NB4 (cell line): ENCODE results near the gene FNIP1.

Source experiments
- POLR2A ChIP-seq: IDR thresholded peaks from 2 replicates; pipeline ENCODE4 v1.6.1; 2011; ENCODE audit warnings: mild to moderate bottlenecking; ENCODE audit not compliant: insufficient read length; ENCODE audit errors: extremely low read depth
- TF ChIP-seq, protein P1 (sequence below): IDR thresholded peaks from one replicate; pipeline ENCODE4 v1.5.1; 2012; ENCODE audit warnings: low read depth, low read length

DNA sequence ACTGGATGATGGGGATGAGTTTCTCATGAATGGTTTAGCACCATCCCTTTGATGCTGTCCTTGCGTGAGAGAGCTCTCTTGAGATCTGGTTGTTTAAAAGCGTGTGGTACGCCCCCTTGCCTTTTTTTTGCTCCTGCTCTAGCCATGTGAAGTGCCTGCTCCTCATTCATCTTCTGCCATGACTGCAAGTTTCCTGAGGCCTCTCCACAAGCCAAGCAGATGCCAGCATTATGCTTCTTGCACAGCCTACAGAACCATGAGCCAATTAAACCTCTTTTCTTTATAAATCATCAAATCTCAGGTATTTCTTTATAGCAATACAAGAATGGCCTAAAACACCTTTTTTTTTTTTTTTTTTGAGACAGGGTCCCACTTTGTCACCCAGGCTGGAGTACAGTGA, 32.8 kb downstream of the FNIP1 start:
- no peak for TF ChIP-seq POLR2A
- TF ChIP-seq, protein P1, sequence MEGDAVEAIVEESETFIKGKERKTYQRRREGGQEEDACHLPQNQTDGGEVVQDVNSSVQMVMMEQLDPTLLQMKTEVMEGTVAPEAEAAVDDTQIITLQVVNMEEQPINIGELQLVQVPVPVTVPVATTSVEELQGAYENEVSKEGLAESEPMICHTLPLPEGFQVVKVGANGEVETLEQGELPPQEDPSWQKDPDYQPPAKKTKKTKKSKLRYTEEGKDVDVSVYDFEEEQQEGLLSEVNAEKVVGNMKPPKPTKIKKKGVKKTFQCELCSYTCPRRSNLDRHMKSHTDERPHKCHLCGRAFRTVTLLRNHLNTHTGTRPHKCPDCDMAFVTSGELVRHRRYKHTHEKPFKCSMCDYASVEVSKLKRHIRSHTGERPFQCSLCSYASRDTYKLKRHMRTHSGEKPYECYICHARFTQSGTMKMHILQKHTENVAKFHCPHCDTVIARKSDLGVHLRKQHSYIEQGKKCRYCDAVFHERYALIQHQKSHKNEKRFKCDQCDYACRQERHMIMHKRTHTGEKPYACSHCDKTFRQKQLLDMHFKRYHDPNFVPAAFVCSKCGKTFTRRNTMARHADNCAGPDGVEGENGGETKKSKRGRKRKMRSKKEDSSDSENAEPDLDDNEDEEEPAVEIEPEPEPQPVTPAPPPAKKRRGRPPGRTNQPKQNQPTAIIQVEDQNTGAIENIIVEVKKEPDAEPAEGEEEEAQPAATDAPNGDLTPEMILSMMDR, result no peak
